CMK (cell line): ENCODE data around the gene WDR36.
"Not testable (repeated sequence)": the region's sequence is repeated elsewhere in the genome, so short reads cannot be mapped to it uniquely, and the experiment has no call there.

Experiments
- DNase-seq: peaks from one replicate; pipeline ENCODE4 v3.0.0-alpha.2; 2010; ENCODE audit warnings: low read depth

WDR36 gene

GRCh38 chr5:111135946-111136345 is 43.8 kb downstream of the WDR36 start:
- DNase-seq: no peak

DNA sequence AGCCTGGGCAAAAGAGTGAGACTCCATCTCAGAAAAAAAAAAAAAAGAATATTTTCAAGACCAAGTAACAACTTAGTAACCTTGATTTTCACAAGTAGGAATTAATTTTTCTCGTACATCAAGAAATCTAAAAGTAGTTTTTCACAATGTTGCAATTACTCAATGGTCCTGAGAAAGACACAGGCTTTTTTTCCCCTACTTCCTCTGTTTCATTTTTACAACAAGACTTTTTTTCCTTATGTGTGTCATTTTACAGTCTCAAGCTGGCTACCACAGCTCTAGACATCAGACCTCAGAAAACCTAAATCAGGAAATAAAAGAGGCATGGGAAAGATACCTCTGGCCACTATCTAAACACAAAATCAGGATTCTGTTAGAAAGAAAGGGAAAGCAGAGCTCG is 45.9 kb downstream of the WDR36 start:
- no peak for DNase-seq

DNA sequence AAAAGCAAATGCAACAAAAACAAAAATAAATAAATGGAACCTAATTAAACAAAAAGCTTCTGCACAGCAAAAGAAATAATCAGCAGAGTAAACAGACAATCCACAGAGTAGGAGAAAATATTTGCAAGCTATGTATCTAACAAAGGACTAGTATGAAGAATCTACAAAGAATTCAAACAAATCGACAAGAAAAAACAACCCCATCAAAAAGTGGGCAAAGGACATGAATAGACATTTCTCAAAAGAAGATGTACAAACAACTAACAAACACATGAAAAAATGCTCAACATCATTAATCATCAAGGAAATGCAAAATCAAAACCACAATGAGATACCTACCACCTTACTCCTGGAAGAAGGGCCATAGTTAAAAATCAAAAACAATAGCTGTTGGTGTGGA is 49.3 kb downstream of the WDR36 start:
- DNase-seq: not testable (repeated sequence)

GRCh38 chr5:111142932-111143331 is 50.8 kb downstream of the WDR36 start:
- DNase-seq: no peak

- DNase-seq: no peak
Measured at GRCh38 chr5:111143910-111144309, 51.8 kb downstream of the WDR36 start.

- no peak for DNase-seq
Measured at GRCh38 chr5:111144352-111144930, 52.3 kb downstream of the WDR36 start.

GRCh38 chr5:111146053-111146452 is 53.9 kb downstream of the WDR36 start:
- DNase-seq: no peak

DNA sequence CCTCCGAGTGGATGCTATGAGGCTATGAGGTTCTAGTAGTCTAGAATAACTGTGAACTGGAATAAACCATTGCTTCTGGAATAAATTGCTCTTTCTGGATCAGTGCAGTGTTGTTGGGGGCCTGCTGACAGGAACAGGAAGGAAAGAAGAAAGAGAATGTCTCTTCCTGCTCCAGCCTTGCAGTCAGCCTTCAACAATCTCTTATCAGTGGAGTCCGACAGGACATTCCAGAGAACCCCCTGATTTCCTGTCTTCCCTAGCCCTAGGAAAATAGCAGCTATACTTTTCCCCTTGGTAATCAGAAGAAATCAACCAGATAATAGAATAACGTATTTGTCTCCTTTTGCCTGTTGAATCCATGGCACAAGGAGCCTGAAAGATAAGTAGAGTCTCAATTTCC is 55.4 kb downstream of the WDR36 start:
- no peak for DNase-seq

- DNase-seq: no peak
Measured at GRCh38 chr5:111151998-111152397, 59.9 kb downstream of the WDR36 start.

GRCh38 chr5:111153483-111153882 is 61.3 kb downstream of the WDR36 start:
- DNase-seq: no peak

DNA sequence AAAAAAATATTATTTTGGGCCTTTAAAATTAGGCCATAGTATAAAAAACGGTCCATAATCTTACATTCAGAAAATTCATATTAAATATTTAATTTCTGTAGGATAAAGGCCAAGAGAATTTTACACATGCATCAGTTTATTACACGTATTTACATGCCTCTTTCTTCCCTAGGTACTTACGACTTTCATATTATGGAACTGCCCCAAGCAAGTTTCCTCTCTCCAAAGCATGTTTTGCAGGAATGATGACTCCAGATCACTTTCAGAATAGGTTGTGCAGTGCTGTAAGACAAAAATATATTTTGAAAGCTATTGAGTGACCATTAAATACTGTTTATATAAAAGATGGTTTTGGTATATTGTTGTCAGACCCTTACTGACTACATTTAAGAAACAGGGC is 61.8 kb downstream of the WDR36 start:
- DNase-seq: no peak

GRCh38 chr5:111158105-111158744 is 66.1 kb downstream of the WDR36 start:
- DNase-seq: peak; percentile 50

- no peak for DNase-seq
Measured at GRCh38 chr5:111159845-111160244, 67.7 kb downstream of the WDR36 start.

GRCh38 chr5:111163000-111163399 is 70.9 kb downstream of the WDR36 start:
- DNase-seq: no peak

DNA sequence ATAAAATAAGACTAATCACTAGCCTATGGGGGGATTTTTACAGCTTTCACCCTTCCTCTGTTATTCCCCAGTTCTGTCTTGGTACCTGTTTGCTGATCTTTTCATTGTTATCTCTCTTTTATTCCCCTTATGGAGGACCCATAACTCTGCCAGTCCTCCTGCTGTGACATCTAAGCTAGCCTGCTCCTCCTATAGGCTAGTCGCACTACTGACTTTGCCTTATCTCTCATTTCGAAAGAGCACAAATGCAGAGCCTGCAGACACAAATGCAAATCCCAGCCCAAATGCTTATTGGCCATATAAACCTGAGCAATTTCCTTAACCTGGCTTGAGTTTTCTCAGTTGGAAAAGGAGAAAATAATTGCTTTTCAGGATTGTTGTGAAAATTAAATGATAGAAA is 72.9 kb downstream of the WDR36 start:
- no peak for DNase-seq

DNA sequence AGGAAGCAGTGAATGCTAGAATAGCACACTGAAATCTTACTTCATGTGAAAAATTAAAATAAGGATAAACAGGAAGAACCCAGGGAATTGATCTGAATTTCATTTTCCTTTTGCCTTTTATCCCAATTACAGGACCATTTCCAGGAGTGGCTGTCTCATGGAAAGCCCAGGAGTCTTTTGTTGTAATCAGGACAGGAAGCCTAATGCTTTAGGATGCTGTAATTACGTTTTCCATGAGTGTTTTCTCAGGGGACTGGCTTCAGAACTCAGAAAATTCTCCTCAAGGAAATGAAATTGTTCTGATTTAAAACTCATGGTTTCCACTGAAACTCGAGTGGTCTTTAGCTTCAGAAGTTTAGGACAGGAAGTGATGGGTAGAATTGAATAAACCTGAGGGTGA is 75.4 kb downstream of the WDR36 start:
- no peak for DNase-seq

DNA sequence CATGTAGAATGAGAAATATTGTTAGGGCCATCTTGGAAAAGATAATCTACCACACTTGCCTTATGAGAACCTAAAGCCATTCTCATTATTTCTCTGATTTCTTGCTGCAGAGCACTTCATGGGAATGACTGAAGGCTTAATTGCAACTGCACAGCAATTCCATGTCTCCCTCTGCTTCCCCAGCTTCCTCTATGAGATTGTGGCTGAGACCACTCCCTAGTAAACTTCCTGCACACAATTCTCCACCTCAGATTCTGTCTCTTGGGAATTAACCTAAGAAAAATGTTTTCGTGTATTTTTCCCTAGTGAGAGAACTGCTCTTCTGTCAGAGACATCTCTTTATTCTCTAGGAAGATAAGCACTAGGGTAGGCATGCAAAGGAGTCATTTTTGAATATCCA is 76.5 kb downstream of the WDR36 start:
- DNase-seq: no peak

- no peak for DNase-seq
Measured at GRCh38 chr5:111169269-111169668, 77.1 kb downstream of the WDR36 start.

DNA sequence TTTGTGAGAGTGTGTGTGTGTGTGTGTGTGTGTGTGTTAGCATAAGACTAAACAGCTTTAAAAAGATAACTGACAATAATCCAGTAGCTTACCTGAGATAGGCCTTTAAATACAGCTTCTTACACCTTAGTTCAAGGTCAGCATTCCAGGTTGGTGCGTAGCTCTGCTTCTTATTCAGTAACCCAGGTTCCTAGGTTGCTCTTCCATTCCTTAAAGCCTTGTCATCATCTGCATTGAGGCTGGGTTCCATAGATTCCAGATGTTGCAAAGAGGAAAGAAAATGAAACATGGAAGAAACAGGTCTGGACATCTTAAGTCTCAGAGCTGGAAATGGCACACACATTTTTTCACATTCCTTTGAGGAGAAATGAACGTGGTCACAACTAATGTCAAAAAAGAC is 78.1 kb downstream of the WDR36 start:
- no peak for DNase-seq

DNA sequence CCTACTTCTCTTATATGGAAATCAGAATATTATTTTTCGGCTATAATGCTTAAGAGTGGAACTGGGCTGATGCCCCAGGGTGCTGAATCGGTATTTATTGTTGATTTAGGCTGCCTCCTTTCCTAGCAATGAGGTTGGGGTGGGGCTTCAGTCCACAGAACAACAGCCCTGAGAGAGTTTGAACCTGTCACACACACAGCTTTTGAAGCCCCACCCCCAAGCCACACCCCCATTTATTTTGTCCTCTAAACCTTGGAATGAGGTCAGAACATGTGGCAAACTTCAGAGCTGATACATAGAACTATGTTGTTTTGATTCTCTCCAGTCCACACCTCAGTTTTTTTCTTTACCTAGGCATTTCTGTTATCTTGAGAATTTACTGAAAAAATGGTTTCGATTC is 80.4 kb downstream of the WDR36 start:
- no peak for DNase-seq

DNA sequence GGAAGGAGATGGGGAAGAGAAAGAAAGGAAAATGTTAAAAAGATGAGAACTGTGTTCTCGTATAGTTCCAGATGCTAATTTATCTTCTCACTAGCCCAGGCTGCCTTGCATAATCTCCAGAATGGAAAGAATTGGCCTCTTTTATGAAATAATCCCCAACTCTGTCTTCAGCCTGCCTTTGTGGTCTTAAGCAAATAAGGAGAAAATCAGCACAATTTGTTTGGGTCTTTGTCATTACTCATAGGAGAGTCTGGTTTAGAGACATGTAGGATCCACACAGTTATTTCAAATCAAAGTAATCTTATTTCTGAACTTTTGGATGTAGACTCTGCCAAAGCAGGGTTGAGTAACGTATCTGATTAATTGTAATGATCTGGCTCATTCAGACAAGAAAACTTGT is 81.3 kb downstream of the WDR36 start:
- DNase-seq: no peak
